HG02973 (cell line): ENCODE data around the gene PPP4R3A.
"Not testable (repeated sequence)": the region's sequence is repeated elsewhere in the genome, so short reads cannot be mapped to it uniquely, and the experiment has no call there.

Experiments used
- ATAC-seq: cut with Tn5 transposase; IDR thresholded peaks from one replicate; pipeline ENCODE4 v1.9.1; 2021; ENCODE audit warnings: moderate library complexity; ENCODE audit not compliant: unreplicated experiment

The PPP4R3A gene

GRCh38 chr14:91444335-91445020 lies 65.6 kb downstream of the PPP4R3A start:
- no peak for ATAC-seq

- no peak for ATAC-seq
Measured at GRCh38 chr14:91439345-91439744, 70.8 kb downstream of the PPP4R3A start.

- no peak for ATAC-seq
Measured at GRCh38 chr14:91438845-91439244, 71.3 kb downstream of the PPP4R3A start.

- not testable (repeated sequence) for ATAC-seq
Measured at GRCh38 chr14:91436266-91436665, 73.8 kb downstream of the PPP4R3A start.

- ATAC-seq = no peak
Measured at GRCh38 chr14:91429385-91429784, 80.7 kb downstream of the PPP4R3A start.

GRCh38 chr14:91428931-91429330 lies 81.2 kb downstream of the PPP4R3A start:
- ATAC-seq = not testable (repeated sequence)

- ATAC-seq = not testable (repeated sequence)
Measured at GRCh38 chr14:91425531-91425944, 84.6 kb downstream of the PPP4R3A start.

- no peak for ATAC-seq
Measured at GRCh38 chr14:91424813-91425530, 85.1 kb downstream of the PPP4R3A start.

- ATAC-seq = no peak
Measured at GRCh38 chr14:91420686-91421085, 89.4 kb downstream of the PPP4R3A start.

GRCh38 chr14:91419451-91419850 lies 90.7 kb downstream of the PPP4R3A start:
- no peak for ATAC-seq

- ATAC-seq = no peak
Measured at GRCh38 chr14:91419044-91419397, 91.1 kb downstream of the PPP4R3A start.

- no peak for ATAC-seq
Measured at GRCh38 chr14:91418387-91419043, 91.6 kb downstream of the PPP4R3A start.

- ATAC-seq = peak; percentile 28
Measured at GRCh38 chr14:91417983-91418386, 92.1 kb downstream of the PPP4R3A start.

- peak; percentile 49 for ATAC-seq
Measured at GRCh38 chr14:91417120-91417982, 92.8 kb downstream of the PPP4R3A start, which contains the start of gene CCDC88C. Gene CCDC88C (minus strand): TSS chr14:91417820. CDS start chr14:91417690, 130 bp downstream.

- no peak for ATAC-seq
Measured at GRCh38 chr14:91416744-91417119, 93.4 kb downstream of the PPP4R3A start.

GRCh38 chr14:91415794-91416743 lies 94.0 kb downstream of the PPP4R3A start:
- peak; percentile 49 for ATAC-seq

- ATAC-seq = no peak
Measured at GRCh38 chr14:91414475-91414833, 95.7 kb downstream of the PPP4R3A start.

GRCh38 chr14:91413547-91414474 lies 96.3 kb downstream of the PPP4R3A start:
- ATAC-seq = no peak

GRCh38 chr14:91412939-91413338 lies 97.2 kb downstream of the PPP4R3A start:
- ATAC-seq = no peak
